Kasumi-1 (cell line): Measurements from ENCODE around the gene PRKCH.
"Not testable (repeated sequence)": the region's sequence is repeated elsewhere in the genome, so short reads cannot be mapped to it uniquely, and the experiment has no call there.

Experiments used
- DNase-seq, 2 experiments: peaks; one replicate each; lab custom pipeline; 2025; lab: John Stamatoyannopoulos, UW

PRKCH gene

GRCh38 chr14:61394542-61394941 lies 73.2 kb downstream of the PRKCH start:
- no peak for DNase-seq

GRCh38 chr14:61395115-61395725 lies 73.8 kb downstream of the PRKCH start:
- DNase-seq = no peak

GRCh38 chr14:61396279-61396678 lies 74.9 kb downstream of the PRKCH start:
- no peak for DNase-seq

- no peak for DNase-seq
Observed at GRCh38 chr14:61396694-61397093, 75.3 kb downstream of the PRKCH start.

GRCh38 chr14:61397615-61398014 lies 76.2 kb downstream of the PRKCH start:
- no peak for DNase-seq

GRCh38 chr14:61398221-61398620 lies 76.8 kb downstream of the PRKCH start:
- DNase-seq = no peak

GRCh38 chr14:61399365-61399764 lies 78.0 kb downstream of the PRKCH start:
- DNase-seq = no peak

- DNase-seq = no peak
Observed at GRCh38 chr14:61401461-61401860, 80.1 kb downstream of the PRKCH start.

GRCh38 chr14:61403411-61403810 lies 82.0 kb downstream of the PRKCH start:
- DNase-seq = no peak

GRCh38 chr14:61404637-61405036 lies 83.3 kb downstream of the PRKCH start:
- DNase-seq = no peak

- no peak for DNase-seq
Observed at GRCh38 chr14:61406198-61406597, 84.8 kb downstream of the PRKCH start.

- DNase-seq = no peak
Observed at GRCh38 chr14:61406675-61407074, 85.3 kb downstream of the PRKCH start.

GRCh38 chr14:61408498-61408897 lies 87.1 kb downstream of the PRKCH start:
- DNase-seq = no peak

- no peak for DNase-seq
Observed at GRCh38 chr14:61409782-61410181, 88.4 kb downstream of the PRKCH start.

GRCh38 chr14:61415934-61416333 lies 94.6 kb downstream of the PRKCH start:
- not testable (repeated sequence) for DNase-seq

- DNase-seq = peak; percentile 63 to 70
Observed at GRCh38 chr14:61416591-61416990, 95.2 kb downstream of the PRKCH start.

GRCh38 chr14:61417141-61417540 lies 95.8 kb downstream of the PRKCH start:
- no peak for DNase-seq

GRCh38 chr14:61417883-61418455 lies 96.6 kb downstream of the PRKCH start:
- no peak for DNase-seq

GRCh38 chr14:61418746-61419145 lies 97.4 kb downstream of the PRKCH start:
- peak in 1 of 2 experiments; percentile 26 for DNase-seq

GRCh38 chr14:61419201-61419600 lies 97.8 kb downstream of the PRKCH start:
- no peak for DNase-seq

- no peak for DNase-seq
Observed at GRCh38 chr14:61420326-61420725, 98.9 kb downstream of the PRKCH start.

- DNase-seq = no peak
Observed at GRCh38 chr14:61421212-61421923, 100.0 kb downstream of the PRKCH start.

- no peak for DNase-seq
Observed at GRCh38 chr14:61426048-61426447, 104.7 kb downstream of the PRKCH start.
